Measurements from ENCODE around the gene PHTF2.
"Not testable (repeated sequence)": the region's sequence is repeated elsewhere in the genome, so short reads cannot be mapped to it uniquely, and the experiment has no call there.

Gene PHTF2

GRCh38 chr7:77830649-77831355 lies 32.2 kb downstream of the PHTF2 start:
- no peak for DNase-seq (ENCODE audit: low read depth in 2 of 2)

DNA sequence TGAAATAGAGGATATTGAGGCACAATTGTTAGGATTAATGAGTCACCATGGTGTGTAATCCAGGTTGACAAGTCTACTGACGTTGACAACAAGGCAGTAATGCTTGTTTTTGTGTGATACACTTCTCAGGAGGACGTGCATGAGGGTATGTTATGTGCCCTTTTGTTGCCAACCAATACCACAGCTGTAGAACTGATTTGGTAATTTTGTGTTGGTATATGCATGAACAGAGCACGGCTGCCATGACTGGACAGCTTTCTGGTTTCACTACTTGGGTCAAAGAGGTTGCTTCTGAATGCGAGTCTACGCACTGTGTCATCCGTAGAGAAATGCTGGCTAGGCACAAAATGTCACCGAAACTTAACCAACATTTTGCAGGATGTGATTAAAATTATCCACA lies 32.9 kb downstream of the PHTF2 start:
- no peak for DNase-seq (ENCODE audit: low read depth in 2 of 2)

GRCh38 chr7:77831953-77832352 lies 33.4 kb downstream of the PHTF2 start:
- no peak for DNase-seq (ENCODE audit: low read depth in 2 of 2)

DNA sequence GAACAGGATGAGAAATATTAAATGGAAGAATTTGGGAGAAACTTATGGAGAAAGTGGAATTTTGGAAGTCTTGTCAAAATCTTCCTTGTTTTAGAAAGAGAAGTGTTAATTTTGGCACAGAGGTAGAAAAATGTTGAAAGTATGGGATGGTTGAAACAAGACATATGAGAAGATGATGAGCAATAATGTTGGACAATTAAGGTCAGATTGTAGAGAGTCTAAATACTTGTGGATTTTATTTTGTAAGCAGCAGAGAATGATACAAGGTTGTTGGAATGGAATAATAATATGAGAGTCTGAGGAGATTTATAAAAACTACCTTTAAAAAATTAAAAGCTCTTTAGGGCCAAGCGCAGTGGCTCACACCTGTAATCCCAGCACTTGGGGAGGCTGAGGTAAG lies 34.6 kb downstream of the PHTF2 start:
- DNase-seq (ENCODE audit: low read depth in 2 of 2): no peak

DNA sequence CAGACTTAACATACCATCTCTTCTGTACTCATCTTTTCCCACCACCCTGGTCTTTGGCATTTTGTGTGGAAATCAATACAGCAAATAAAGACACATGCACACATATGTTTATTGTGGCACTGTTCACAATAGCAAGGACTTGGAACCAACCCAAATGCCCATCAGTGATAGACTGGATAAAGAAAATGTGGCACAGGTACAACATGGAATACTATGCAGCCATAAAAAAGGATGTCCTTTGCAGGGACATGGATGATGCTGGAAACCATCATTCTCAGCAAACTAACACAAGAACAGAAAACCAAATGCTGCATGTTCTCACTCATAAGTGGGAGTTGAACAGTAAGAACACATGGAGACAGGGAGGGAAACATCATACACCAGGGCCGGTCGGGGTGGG lies 37.9 kb downstream of the PHTF2 start:
- not testable (repeated sequence) for DNase-seq (ENCODE audit: low read depth in 2 of 2)

DNA sequence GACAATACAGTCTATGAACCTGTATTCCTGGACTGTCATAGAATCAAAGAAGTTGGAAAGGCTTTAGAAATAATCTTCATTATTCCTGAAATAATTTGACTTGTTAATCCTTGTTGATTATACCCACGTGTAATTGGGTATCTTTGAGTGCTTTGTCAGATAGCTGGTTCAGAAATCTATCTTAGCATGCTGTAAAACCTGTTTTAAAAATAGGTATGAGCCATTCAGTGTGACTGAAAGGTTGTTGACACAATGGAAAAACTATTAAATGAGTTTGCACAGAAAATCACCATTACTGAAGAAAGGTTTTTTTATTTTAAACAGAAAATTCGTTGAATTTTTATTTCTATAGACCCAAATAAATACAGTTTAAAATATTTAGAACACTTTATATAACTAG lies 38.7 kb downstream of the PHTF2 start:
- DNase-seq (ENCODE audit: low read depth in 2 of 2): no peak

- DNase-seq (ENCODE audit: low read depth in 2 of 2): no peak
Measured at GRCh38 chr7:77837966-77838365, 39.4 kb downstream of the PHTF2 start.

DNA sequence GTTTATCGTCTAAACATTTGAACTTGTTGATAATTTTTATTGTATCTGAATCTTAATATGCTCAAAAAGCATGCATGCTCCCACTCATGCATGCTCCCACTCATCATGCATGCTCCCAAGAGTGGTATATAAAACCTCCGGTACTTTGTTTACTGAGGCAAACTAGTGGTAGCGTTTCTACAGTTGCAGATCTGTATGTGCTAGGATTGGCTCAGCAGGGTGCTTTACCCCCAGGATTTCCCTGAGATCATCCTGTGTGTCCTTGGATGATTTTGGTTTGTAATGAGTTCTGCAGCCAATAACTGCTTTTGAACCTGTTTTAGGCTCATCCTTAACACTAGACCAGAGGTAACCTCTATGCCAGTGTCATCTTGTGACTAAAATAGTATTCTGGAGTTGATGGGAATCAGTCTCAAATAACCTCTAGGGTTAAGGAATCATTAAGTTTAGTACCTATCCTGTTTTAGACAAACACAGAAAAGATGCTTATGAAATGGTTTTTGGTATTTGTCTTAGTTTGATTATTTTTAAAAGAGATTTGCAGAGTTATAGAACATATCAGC lies 40.4 kb downstream of the PHTF2 start:
- DNase-seq (ENCODE audit: low read depth in 2 of 2): no peak

- DNase-seq (ENCODE audit: low read depth in 2 of 2): no peak
Measured at GRCh38 chr7:77839919-77840318, 41.3 kb downstream of the PHTF2 start.

GRCh38 chr7:77843194-77843593 lies 44.6 kb downstream of the PHTF2 start:
- DNase-seq (ENCODE audit: low read depth in 2 of 2): no peak

GRCh38 chr7:77846317-77847092 lies 47.9 kb downstream of the PHTF2 start:
- DNase-seq (ENCODE audit: low read depth in 2 of 2): no peak

DNA sequence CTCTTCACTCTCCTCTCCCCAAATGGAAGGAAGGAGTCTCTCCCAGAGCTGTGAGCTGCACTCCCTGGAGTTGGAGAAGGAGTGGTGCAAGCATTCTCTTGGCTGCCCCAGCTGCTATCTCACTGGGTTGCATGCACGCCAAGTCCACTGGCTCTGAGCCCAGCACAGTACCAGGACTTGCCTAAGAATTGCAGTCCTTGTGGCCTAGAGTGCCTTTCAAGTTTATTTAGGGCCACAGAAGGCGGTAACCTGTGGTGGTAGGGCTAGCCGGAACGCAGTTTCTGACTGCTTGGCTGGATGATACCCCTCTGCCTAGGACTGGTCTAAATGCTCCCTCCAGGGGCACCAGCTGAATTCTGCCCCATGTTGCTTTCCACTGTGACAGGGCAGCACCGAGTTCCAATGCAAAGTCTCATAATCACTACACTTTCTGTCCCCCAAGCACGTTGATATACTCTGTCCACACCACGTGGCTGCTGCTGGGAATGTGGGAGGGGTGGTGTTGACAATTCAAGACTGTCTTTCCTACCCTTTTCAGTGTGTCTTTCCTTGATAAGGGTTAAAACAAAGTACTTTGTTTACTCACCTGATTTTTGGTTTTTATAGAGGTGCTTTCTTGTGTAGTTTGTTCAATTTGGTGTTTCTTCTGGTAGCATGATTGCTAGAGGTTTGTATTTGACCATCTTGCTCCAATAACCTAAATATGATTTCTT lies 57.0 kb downstream of the PHTF2 start:
- DNase-seq (ENCODE audit: low read depth in 2 of 2): no peak

DNA sequence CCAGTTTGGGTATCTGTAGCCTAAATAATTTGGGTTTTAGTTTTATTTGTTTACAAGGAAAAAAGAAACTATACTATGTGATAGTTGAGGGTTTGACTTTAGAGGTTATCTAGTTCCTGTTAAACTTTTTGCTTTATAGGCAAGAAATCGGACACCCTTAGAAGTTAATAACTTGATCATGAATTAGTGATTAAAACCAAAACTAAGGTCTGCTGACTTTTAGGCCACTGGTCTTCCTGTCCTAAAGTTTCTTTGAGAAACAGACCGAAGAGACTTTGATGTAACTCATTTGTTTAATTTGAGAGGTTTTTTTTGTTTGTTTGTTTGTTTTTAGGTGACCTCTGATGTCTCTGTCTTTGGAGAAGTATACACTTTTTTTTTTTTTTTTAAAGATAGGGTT lies 59.7 kb downstream of the PHTF2 start:
- DNase-seq (ENCODE audit: low read depth in 2 of 2): no peak

- DNase-seq (ENCODE audit: low read depth in 2 of 2): no peak
Measured at GRCh38 chr7:77859343-77859742, 60.8 kb downstream of the PHTF2 start.

GRCh38 chr7:77862691-77863090 lies 64.1 kb downstream of the PHTF2 start:
- no peak for DNase-seq (ENCODE audit: low read depth in 2 of 2)

DNA sequence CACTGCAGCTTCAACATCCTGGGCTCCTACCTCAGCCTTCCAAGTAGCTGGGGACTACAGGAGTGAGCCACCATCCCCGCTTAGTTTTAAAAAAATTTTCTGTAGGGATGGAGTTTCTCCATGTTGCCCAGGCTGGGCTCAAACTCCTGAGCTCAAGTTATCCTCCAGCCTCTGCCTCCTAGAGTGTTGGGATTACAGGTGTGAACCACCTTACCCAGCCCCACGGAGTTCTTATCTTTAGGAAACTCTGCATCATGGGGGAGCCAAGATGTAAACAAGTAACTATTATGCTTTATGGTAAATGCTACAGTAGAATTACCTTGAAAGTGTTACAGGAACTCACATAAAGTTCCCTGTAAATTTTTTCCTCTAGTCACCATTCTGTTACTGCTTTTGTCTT lies 65.3 kb downstream of the PHTF2 start:
- no peak for DNase-seq (ENCODE audit: low read depth in 2 of 2)

GRCh38 chr7:77866370-77866769 lies 67.8 kb downstream of the PHTF2 start:
- no peak for DNase-seq (ENCODE audit: low read depth in 2 of 2)

DNA sequence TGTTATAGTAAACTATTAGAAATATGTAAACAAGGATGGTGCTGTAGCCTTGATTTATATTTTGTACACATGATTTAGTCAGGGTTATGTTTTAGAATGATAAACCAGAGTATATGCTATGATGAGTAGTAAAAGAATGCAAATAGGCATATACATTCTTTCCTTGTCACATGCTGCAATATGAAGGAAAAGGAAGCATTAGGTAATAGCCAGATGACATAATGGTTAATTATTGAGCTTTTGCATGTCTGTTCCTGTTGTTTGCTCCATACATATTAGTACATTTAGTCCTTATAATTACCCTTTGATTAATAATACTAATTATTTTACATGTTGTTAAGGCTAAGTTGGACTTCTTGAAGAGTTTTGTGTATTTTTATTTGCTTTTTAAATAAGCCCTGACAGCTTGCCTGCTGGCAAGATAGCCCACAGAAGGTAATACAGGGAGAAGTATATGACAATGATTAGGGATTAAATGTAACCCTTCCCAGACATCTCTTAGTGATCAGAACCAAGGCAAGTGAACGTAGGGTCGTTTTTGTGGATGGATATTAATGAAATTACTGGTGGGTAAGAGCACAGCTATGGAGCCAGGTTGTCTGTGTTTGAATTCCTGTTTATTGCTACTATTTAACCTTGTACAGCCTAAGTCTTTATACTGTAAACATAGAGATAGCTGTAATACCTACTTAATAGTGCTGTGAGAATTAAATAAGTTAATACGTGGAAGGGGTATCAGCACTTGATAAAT lies 68.4 kb downstream of the PHTF2 start:
- no peak for DNase-seq (ENCODE audit: low read depth in 2 of 2)

GRCh38 chr7:77867537-77867865 lies 68.9 kb downstream of the PHTF2 start:
- no peak for DNase-seq (ENCODE audit: low read depth in 2 of 2)

- DNase-seq (ENCODE audit: low read depth in 2 of 2): not testable (repeated sequence)
Measured at GRCh38 chr7:77872256-77872655, 73.7 kb downstream of the PHTF2 start.

- not testable (repeated sequence) for DNase-seq (ENCODE audit: low read depth in 2 of 2)
Measured at GRCh38 chr7:77873416-77874327, 75.1 kb downstream of the PHTF2 start.

Measured in stimulated activated CD8-positive, alpha-beta memory T cell treated with anti-CD3 and anti-CD28 coated beads, Interleukin-7, amount 100 ng/mL, for 4 hours (primary cell).